H1 (cell line): ENCODE results near the gene NAA11. TPM values are rescaled to one million over a fixed set of nuclear protein-coding genes. Genes with fewer than 3 reads are reported as not detected.

Experiments
- CTCF ChIA-PET: fragments of 300-600 bp; sonication (Branson Sonifier 250); formaldehyde crosslinking; loops from one replicate; lab custom pipeline; 2021; ENCODE audit not compliant: partially characterized antibody; lab: Charles Lee
- POLR2A ChIA-PET: fragments of 300-600 bp; sonication (Branson Sonifier 250); formaldehyde crosslinking; loops from one replicate; lab custom pipeline; 2021; ENCODE audit warnings: inconsistent platforms; ENCODE audit not compliant: partially characterized antibody; lab: Charles Lee
- DNase-seq, 2 experiments: peaks; one replicate each; pipeline versions ENCODE4 v3.0.0 to v3.0.0-alpha.2; 2010 to 2022; ENCODE audit warnings: low spot score in 2 of 2, low read depth in 1 of 2, mixed read lengths in 1 of 2
- FAIRE-seq: peaks from 2 replicates; lab custom pipeline; 2011; peaks lifted over from hg19 to GRCh38; lab: Jason Lieb, UNC
- H2AFZ ChIP-seq: 2 replicates; pipeline ENCODE4 v1.8.1; 2012; ENCODE audit warnings: low read length, inconsistent platforms
- H2AK5ac ChIP-seq: 2 replicates; pipeline ENCODE4 v1.6.1; 2013; ENCODE audit warnings: low read depth, low read length
- H2BK120ac ChIP-seq: replicated peaks from 2 replicates; pipeline ENCODE3; 2013; ENCODE audit warnings: low read depth, low read length, inconsistent platforms
- H2BK12ac ChIP-seq: 2 replicates; pipeline ENCODE4 v1.6.1; 2013; ENCODE audit warnings: low read depth, low read length
- H2BK15ac ChIP-seq: 2 replicates; pipeline ENCODE4 v1.6.1; 2013; ENCODE audit warnings: low read length
- H2BK20ac ChIP-seq: 2 replicates; pipeline ENCODE4 v1.6.1; 2013; ENCODE audit warnings: low read length
- H2BK5ac ChIP-seq: 2 replicates; pipeline ENCODE4 v1.6.1; 2013; ENCODE audit warnings: low read depth, low read length
- H3K14ac ChIP-seq: 2 replicates; pipeline ENCODE4 v1.6.1; 2013; ENCODE audit warnings: inconsistent platforms; ENCODE audit not compliant: insufficient read length
- H3K18ac ChIP-seq: 2 replicates; pipeline ENCODE4 v1.6.1; 2013; ENCODE audit warnings: low read length; ENCODE audit errors: extremely low read depth
- H3K23ac ChIP-seq: 2 replicates; pipeline ENCODE4 v1.6.1; 2013; ENCODE audit warnings: inconsistent platforms; ENCODE audit not compliant: insufficient read length
- H3K23me2 ChIP-seq: 2 replicates; pipeline ENCODE4 v1.6.1; 2013; ENCODE audit warnings: low read depth, low read length
- H3K27ac ChIP-seq: 2 replicates; pipeline ENCODE4 v1.6.1; 2011; ENCODE audit warnings: low read depth, low read length, inconsistent platforms
- H3K27me3 ChIP-seq, 4 experiments: replicated peaks in 1 of 4; 1 replicate in 1 of 4; 2 replicates in 3 of 4; pipeline versions ENCODE4 v1.6.1 to v1.8.1; 2011 to 2013; ENCODE audit warnings: low read length in 3 of 4, mild to moderate bottlenecking in 3 of 4, inconsistent platforms in 2 of 4, mixed read lengths in 2 of 4, moderate library complexity in 1 of 4; ENCODE audit not compliant: control insufficient read depth in 3 of 4, insufficient read depth in 3 of 4; ENCODE audit errors: extremely low read depth in 1 of 4
- H3K36me3 ChIP-seq, 4 experiments: 2 replicates each; pipeline versions ENCODE4 v1.6.1 to v1.8.1; 2011 to 2013; ENCODE audit warnings: mild to moderate bottlenecking in 4 of 4, low read length in 3 of 4, moderate library complexity in 2 of 4, control low read depth in 1 of 4, inconsistent platforms in 1 of 4; ENCODE audit not compliant: insufficient read depth in 4 of 4, control insufficient read depth in 2 of 4
- H3K4ac ChIP-seq: replicated peaks from 2 replicates; pipeline ENCODE3; 2013; ENCODE audit warnings: low read length, low read depth, mixed read lengths, inconsistent platforms; ENCODE audit not compliant: insufficient read length
- H3K4me1 ChIP-seq, 4 experiments: replicated peaks in 1 of 4; 1 replicate in 1 of 4; 2 replicates in 3 of 4; pipeline versions ENCODE4 v1.6.1 to v1.8.1; 2011 to 2013; ENCODE audit warnings: low read length in 3 of 4, inconsistent platforms in 2 of 4, mixed read lengths in 1 of 4; ENCODE audit not compliant: insufficient read depth in 4 of 4, control insufficient read depth in 3 of 4
- H3K4me2 ChIP-seq, 2 experiments: 2 replicates each; pipeline versions ENCODE4 v1.6.1 to v1.8.1; 2011 to 2013; ENCODE audit warnings: low read depth in 2 of 2, low read length in 2 of 2, control low read depth in 1 of 2, inconsistent platforms in 1 of 2, mild to moderate bottlenecking in 1 of 2; ENCODE audit not compliant: insufficient read depth in 1 of 2
- H3K4me3 ChIP-seq, 4 experiments: fragments of 200-600, 300-600 bp in 1 of 4; sonication (generic), shearing (Covaris generic), sonication (Bioruptor Twin) in 1 of 4; 2 replicates each; pipeline versions ENCODE4 v1.5.1 to v1.8.1; 2011 to 2016; ENCODE audit warnings: low read length in 4 of 4, low read depth in 3 of 4, control low read depth in 2 of 4, inconsistent platforms in 2 of 4, mild to moderate bottlenecking in 2 of 4, mixed read lengths in 1 of 4, moderate library complexity in 1 of 4; ENCODE audit not compliant: insufficient read depth in 2 of 4; ENCODE audit errors: extremely low read depth in 1 of 4
- H3K56ac ChIP-seq: replicated peaks from 2 replicates; pipeline ENCODE3; 2013; ENCODE audit warnings: low read depth, mild to moderate bottlenecking, mixed read lengths, low read length, inconsistent platforms; ENCODE audit not compliant: insufficient read length
- H3K79me1 ChIP-seq: 2 replicates; pipeline ENCODE4 v1.6.1; 2013; ENCODE audit warnings: low read depth, low read length, control low read depth
- H3K79me2 ChIP-seq, 2 experiments: 2 replicates each; pipeline versions ENCODE4 v1.6.1 to v1.8.1; 2012 to 2013; ENCODE audit warnings: low read length in 2 of 2, mild to moderate bottlenecking in 2 of 2, inconsistent platforms in 1 of 2; ENCODE audit not compliant: insufficient read depth in 2 of 2, control insufficient read depth in 1 of 2
- H3K9ac ChIP-seq, 4 experiments: replicated peaks in 1 of 4; 1 replicate in 1 of 4; 2 replicates in 3 of 4; pipeline versions ENCODE4 v1.6.1 to v1.8.1; 2011 to 2013; ENCODE audit warnings: low read depth in 3 of 4, low read length in 3 of 4, control low read depth in 2 of 4, mild to moderate bottlenecking in 2 of 4, moderate library complexity in 2 of 4, inconsistent platforms in 1 of 4; ENCODE audit errors: extremely low read depth in 1 of 4
- H3K9me3 ChIP-seq, 2 experiments: 2 replicates each; pipeline versions ENCODE4 v1.6.1 to v1.8.1; 2012 to 2013; ENCODE audit warnings: mild to moderate bottlenecking in 2 of 2, moderate library complexity in 2 of 2, control low read depth in 1 of 2, inconsistent platforms in 1 of 2, low read depth in 1 of 2, low read length in 1 of 2, mixed read lengths in 1 of 2; ENCODE audit not compliant: insufficient read depth in 2 of 2
- H4K20me1 ChIP-seq, 2 experiments: replicated peaks in 1 of 2; 2 replicates each; pipeline versions ENCODE3 to v1.8.1; 2011 to 2013; ENCODE audit warnings: inconsistent platforms in 2 of 2, low read length in 2 of 2, mild to moderate bottlenecking in 1 of 2; ENCODE audit not compliant: insufficient read depth in 2 of 2, control insufficient read depth in 1 of 2
- H4K5ac ChIP-seq: 2 replicates; pipeline ENCODE4 v1.6.1; 2013; ENCODE audit warnings: low read length, low read depth, mixed read lengths, inconsistent platforms; ENCODE audit not compliant: insufficient read length
- H4K8ac ChIP-seq: 2 replicates; pipeline ENCODE4 v1.8.0; 2013; ENCODE audit warnings: mild to moderate bottlenecking, moderate library complexity, low read length, inconsistent platforms; ENCODE audit not compliant: insufficient read depth; ENCODE audit errors: extremely low read depth
- H4K91ac ChIP-seq: replicated peaks from 2 replicates; pipeline ENCODE3; 2013; ENCODE audit warnings: low read length, mixed read lengths, inconsistent platforms; ENCODE audit not compliant: insufficient read length
- TCF12 ChIP-seq: IDR thresholded peaks from 2 replicates; pipeline ENCODE4 v1.6.1; 2011; ENCODE audit warnings: low read depth, mild to moderate bottlenecking, low read length
- TEAD4 ChIP-seq: IDR thresholded peaks from 2 replicates; pipeline ENCODE4 v1.6.1; 2012; ENCODE audit warnings: low read depth, low read length, inconsistent platforms, mixed read lengths
- WGBS, 2 experiments: shearing (Covaris generic) in 1 of 2; methylation state at CpG; one replicate each; pipeline versions ENCODE4 v1.1.6 to v1.1.7; 2013 to 2015; ENCODE audit warnings: low lambda C conversion rate in 2 of 2, mixed read lengths in 2 of 2, inconsistent platforms in 1 of 2, low coverage in 1 of 2, missing lambda C conversion rate in 1 of 2; ENCODE audit not compliant: insufficient replicate concordance in 2 of 2, insufficient coverage in 1 of 2, insufficient read length in 1 of 2; ENCODE audit errors: extremely low coverage in 1 of 2, missing lambda C conversion rate in 1 of 2; 5-methylcytosine and 5-hydroxymethylcytosine counted together
- polyA plus RNA-seq, 7 experiments: library from polyadenylated mRNA; depleted of rRNA in 3 of 7; stranded (reverse) in 5 of 7; unstranded in 2 of 7; fragments of >200 nt in 5 of 7; fragments of 200-250 nt in 2 of 7; gene quantifications; 1 replicate in 5 of 7; 2 replicates in 1 of 7; 4 replicates in 1 of 7; pipeline versions ENCODE4 v1.2.1 to v1.2.3, GENCODE V29; 2011 to 2013; ENCODE audit warnings: missing spikeins in 2 of 7, mixed read lengths in 2 of 7
- total RNA-seq: library from RNA; stranded (reverse); fragmentation: NEBNext Ultra II Directional; extraction: Animal tissue kit (Norgen Biotek cat#: 25700); gene quantifications from 2 replicates; pipeline ENCODE4 v1.2.1, GENCODE V29; 2021

Gene NAA11
- total and polyA plus RNA-seq, 2 of the 8 experiments (the other 6 are each of a cell fraction or from before 2014, with no cell fraction given), result not detected

DNA sequence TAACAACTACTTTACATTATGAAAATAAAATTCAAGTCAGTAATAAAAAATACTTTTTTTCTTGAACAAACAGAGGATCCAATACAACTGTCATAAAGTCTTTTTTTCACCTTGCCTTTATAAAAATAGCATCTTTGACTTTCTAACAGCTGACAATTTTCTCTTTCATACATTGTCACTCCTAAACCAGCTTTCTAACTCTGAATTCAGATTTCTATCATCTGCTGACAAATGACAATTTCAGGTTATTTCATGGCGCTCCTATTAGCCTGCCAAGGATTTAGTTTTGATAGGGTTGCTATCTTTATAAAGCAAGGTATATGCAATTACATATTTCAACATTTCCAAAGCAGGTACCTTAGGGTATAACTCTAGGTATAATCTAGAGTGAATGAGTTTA is 14.6 kb downstream of the NAA11 start:
- Histone ChIP-seq H4K20me1 (no peaks in the 10 kb centered on the region), H2BK20ac (no peak overlapping the region), H2BK12ac (no peak overlapping the region), H3K18ac (no peak overlapping the region), H2BK120ac (no peak overlapping the region), H3K23ac (no peak overlapping the region), H3K79me1 (no peaks in the 10 kb centered on the region), H4K8ac (no peak overlapping the region), H3K36me3 (no peaks in the 10 kb centered on the region), H3K4ac (no peak overlapping the region), H3K9ac (no peak overlapping the region), H3K79me2 (no peaks in the 10 kb centered on the region), H2AK5ac (no peak overlapping the region), H2AFZ (no peak overlapping the region), H4K91ac (no peak overlapping the region), H3K9me3 (no peaks in the 10 kb centered on the region), H3K14ac (no peak overlapping the region), H3K27ac (no peak overlapping the region), H3K4me3 (no peak overlapping the region), H3K4me2 (no peak overlapping the region), H3K56ac (no peak overlapping the region), H4K5ac (no peak overlapping the region), H3K27me3 (no peaks in the 10 kb centered on the region), H2BK5ac (no peak overlapping the region), H3K4me1 (no peaks in the 10 kb centered on the region), H3K23me2 (no peaks in the 10 kb centered on the region), H2BK15ac (no peak overlapping the region)
- no peak for DNase-seq
- ChIA-PET POLR2A (no interaction called here), CTCF (interaction anchor here (0.6 kb wide), 1 partner anchor 642 kb away, joined by 3 read pairs; no protein-coding TSS in a partner anchor)
- FAIRE-seq, result no peak
- 94% methylated on average over 1 of the region's 1 CpG; no CpG with 5 or more reads in 1 of the 2 experiments for WGBS, 2 experiments
- no peak for TF ChIP-seq TEAD4
- no peak for TF ChIP-seq TCF12
